CD8-positive, alpha-beta memory T cell (primary cell): Measurements from ENCODE around the gene PDLIM5. TPM values are rescaled to one million over a fixed set of nuclear protein-coding genes. Genes with fewer than 3 reads are reported as not detected.

ENCODE experiments used
- CTCF ChIA-PET: fragments of 350-600 bp; sonication (Branson Sonifier 250); formaldehyde crosslinking; loops from one replicate; lab custom pipeline; 2021; ENCODE audit warnings: antibody characterized with exemption; lab: Charles Lee
- POLR2A ChIA-PET: fragments of 350-600 bp; sonication (Branson Sonifier 250); formaldehyde crosslinking; loops from one replicate; lab custom pipeline; 2021; ENCODE audit warnings: antibody characterized with exemption; lab: Charles Lee
- DNase-seq, 5 donors: peaks; one replicate each; pipeline versions ENCODE4 v3.0.0 to v3.0.0-alpha.2; 2020 to 2022; ENCODE audit warnings: mixed read lengths in 1 of 5
- H3K27ac ChIP-seq: one replicate; pipeline ENCODE4 v1.7.0; 2013; ENCODE audit warnings: low read depth, mild to moderate bottlenecking, low read length, moderate library complexity
- H3K27me3 ChIP-seq: 2 replicates; pipeline ENCODE4 v1.7.0; 2013; ENCODE audit warnings: low read length, mild to moderate bottlenecking; ENCODE audit not compliant: insufficient read depth, poor library complexity, severe bottlenecking
- H3K36me3 ChIP-seq: 2 replicates; pipeline ENCODE4 v1.7.0; 2013; ENCODE audit warnings: mild to moderate bottlenecking, low read length, moderate library complexity; ENCODE audit not compliant: insufficient read depth
- H3K4me1 ChIP-seq: 2 replicates; pipeline ENCODE4 v1.7.0; 2013; ENCODE audit warnings: mild to moderate bottlenecking, low read length, moderate library complexity; ENCODE audit not compliant: insufficient read depth
- H3K4me3 ChIP-seq: 2 replicates; pipeline ENCODE4 v1.7.0; 2013; ENCODE audit warnings: mild to moderate bottlenecking, low read length
- H3K9me3 ChIP-seq: 2 replicates; pipeline ENCODE4 v1.7.0; 2013; ENCODE audit warnings: mild to moderate bottlenecking, low read length
- H3K27ac Mint-ChIP-seq, 8 donors: one replicate each; pipeline ENCODE4 v1.8.0; 2020 to 2021; ENCODE audit warnings: mixed read lengths in 8 of 8, mild to moderate bottlenecking in 6 of 8, inconsistent platforms in 3 of 8, moderate library complexity in 3 of 8
- H3K27me3 Mint-ChIP-seq, 2 donors: one replicate each; pipeline ENCODE4 v1.8.0; 2020 to 2021; ENCODE audit warnings: mixed read lengths in 2 of 2, mild to moderate bottlenecking in 1 of 2, moderate library complexity in 1 of 2
- H3K36me3 Mint-ChIP-seq, 3 donors: one replicate each; pipeline ENCODE4 v1.8.0; 2020 to 2021; ENCODE audit warnings: mixed read lengths in 3 of 3, inconsistent platforms in 1 of 3, mild to moderate bottlenecking in 1 of 3
- H3K4me1 Mint-ChIP-seq, 3 donors: one replicate each; pipeline ENCODE4 v1.8.0; 2020 to 2021; ENCODE audit warnings: mixed read lengths in 3 of 3, inconsistent platforms in 1 of 3, mild to moderate bottlenecking in 1 of 3
- H3K4me3 Mint-ChIP-seq, 7 donors: one replicate each; pipeline ENCODE4 v1.8.0; 2020 to 2021; ENCODE audit warnings: mixed read lengths in 7 of 7, mild to moderate bottlenecking in 6 of 7, moderate library complexity in 4 of 7, inconsistent platforms in 2 of 7
- H3K9me3 Mint-ChIP-seq, 5 donors: one replicate each; pipeline ENCODE4 v1.8.0; 2020 to 2022; ENCODE audit warnings: mixed read lengths in 5 of 5, mild to moderate bottlenecking in 3 of 5, moderate library complexity in 2 of 5, inconsistent platforms in 1 of 5
- polyA plus RNA-seq: library from polyadenylated mRNA; unstranded; fragments of 300-500 nt; fragmentation: Illumina TruSeq; gene quantifications from one replicate; pipeline ENCODE4 v1.2.3, GENCODE V29; 2021
- total RNA-seq, 2 experiments: library from RNA; stranded (reverse); gene quantifications; one replicate each; pipeline ENCODE4 v1.2.3, GENCODE V29; 2021

Gene PDLIM5
- total and polyA plus RNA-seq, 3 experiments from 2014 or later, result 27.0 to 50.2 (median 27.4) TPM

- DNase-seq, result no peak
- CTCF ChIA-PET, result no interaction called here
- H3K36me3 Mint-ChIP-seq, result peaks cover under 1 to 11% (median 8%) of the 10 kb centered on the region in 3 donors
- no peaks in the 10 kb centered on the region for H3K27me3 Mint-ChIP-seq
- no peaks in the 10 kb centered on the region for H3K4me1 Mint-ChIP-seq
- no peaks in the 10 kb centered on the region for H3K9me3 Mint-ChIP-seq
- Histone ChIP-seq H3K27me3 (no peaks in the 10 kb centered on the region), H3K4me1 (no peaks in the 10 kb centered on the region), H3K4me3 (no peak overlapping the region), H3K27ac (no peak overlapping the region), H3K36me3 (no peaks in the 10 kb centered on the region), H3K9me3 (no peaks in the 10 kb centered on the region)
- H3K4me3 Mint-ChIP-seq, result no peak overlapping the region
- POLR2A ChIA-PET, result no interaction called here
- H3K27ac Mint-ChIP-seq, result no peak overlapping the region
Measured at GRCh38 chr4:94629837-94630236, 178.1 kb downstream of the PDLIM5 start.

GRCh38 chr4:94634271-94634670 is 182.5 kb downstream of the PDLIM5 start:
- Mint-ChIP-seq H3K27me3 (no peaks in the 10 kb centered on the region), H3K27ac (no peak overlapping the region), H3K4me3 (no peak overlapping the region), H3K9me3 (no peaks in the 10 kb centered on the region), H3K4me1 (no peaks in the 10 kb centered on the region), H3K36me3 (peaks cover 6 to 11% (median 7%) of the 10 kb centered on the region in 3 donors)
- H3K4me1 ChIP-seq, result no peaks in the 10 kb centered on the region
- no peaks in the 10 kb centered on the region for H3K9me3 ChIP-seq
- no peak for DNase-seq
- H3K4me3 ChIP-seq, result no peak overlapping the region
- CTCF ChIA-PET, result no interaction called here
- POLR2A ChIA-PET, result no interaction called here
- no peak overlapping the region for H3K27ac ChIP-seq
- no peaks in the 10 kb centered on the region for H3K27me3 ChIP-seq
- no peaks in the 10 kb centered on the region for H3K36me3 ChIP-seq

GRCh38 chr4:94635177-94635576 is 183.4 kb downstream of the PDLIM5 start:
- no peak overlapping the region for H3K4me3 ChIP-seq
- POLR2A ChIA-PET, result no interaction called here
- H3K27ac ChIP-seq, result no peak overlapping the region
- DNase-seq, result no peak
- no peaks in the 10 kb centered on the region for H3K36me3 ChIP-seq
- Mint-ChIP-seq H3K36me3 (peaks cover 5 to 11% (median 6%) of the 10 kb centered on the region in 3 donors), H3K9me3 (no peaks in the 10 kb centered on the region), H3K27ac (no peak overlapping the region), H3K27me3 (no peaks in the 10 kb centered on the region), H3K4me3 (no peak overlapping the region), H3K4me1 (no peaks in the 10 kb centered on the region)
- no peaks in the 10 kb centered on the region for H3K27me3 ChIP-seq
- H3K9me3 ChIP-seq, result no peaks in the 10 kb centered on the region
- CTCF ChIA-PET, result no interaction called here
- H3K4me1 ChIP-seq, result no peaks in the 10 kb centered on the region

DNA sequence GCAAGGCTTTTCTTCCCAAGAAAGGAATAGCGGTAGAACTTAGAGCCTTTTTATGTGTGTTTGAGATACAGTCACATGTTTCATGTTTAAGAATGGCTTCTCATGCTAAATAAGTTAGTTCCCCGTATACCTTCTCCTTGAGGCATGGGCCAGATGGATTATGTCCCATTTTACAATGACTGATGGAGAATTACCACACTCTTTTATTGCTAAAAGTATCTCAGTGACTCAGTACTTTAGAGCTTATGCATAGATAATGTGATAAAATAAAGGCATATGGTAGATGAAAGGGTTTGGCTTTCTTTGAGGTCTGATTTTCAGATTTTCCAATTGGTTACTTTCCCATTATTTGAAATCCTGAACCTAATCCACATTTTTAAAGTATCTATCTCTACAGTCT is 184.3 kb downstream of the PDLIM5 start:
- peaks cover 6 to 14% (median 8%) of the 10 kb centered on the region in 3 donors for H3K36me3 Mint-ChIP-seq
- H3K27ac ChIP-seq, result no peak overlapping the region
- ChIA-PET POLR2A (no interaction called here), CTCF (no interaction called here)
- no peaks in the 10 kb centered on the region for H3K36me3 ChIP-seq
- H3K9me3 Mint-ChIP-seq, result no peaks in the 10 kb centered on the region
- no peaks in the 10 kb centered on the region for H3K9me3 ChIP-seq
- H3K4me1 Mint-ChIP-seq, result no peaks in the 10 kb centered on the region
- H3K27me3 Mint-ChIP-seq, result no peaks in the 10 kb centered on the region
- H3K4me1 ChIP-seq, result no peaks in the 10 kb centered on the region
- H3K4me3 ChIP-seq, result no peak overlapping the region
- H3K4me3 Mint-ChIP-seq, result no peak overlapping the region
- no peaks in the 10 kb centered on the region for H3K27me3 ChIP-seq
- H3K27ac Mint-ChIP-seq, result no peak overlapping the region
- DNase-seq, result no peak

DNA sequence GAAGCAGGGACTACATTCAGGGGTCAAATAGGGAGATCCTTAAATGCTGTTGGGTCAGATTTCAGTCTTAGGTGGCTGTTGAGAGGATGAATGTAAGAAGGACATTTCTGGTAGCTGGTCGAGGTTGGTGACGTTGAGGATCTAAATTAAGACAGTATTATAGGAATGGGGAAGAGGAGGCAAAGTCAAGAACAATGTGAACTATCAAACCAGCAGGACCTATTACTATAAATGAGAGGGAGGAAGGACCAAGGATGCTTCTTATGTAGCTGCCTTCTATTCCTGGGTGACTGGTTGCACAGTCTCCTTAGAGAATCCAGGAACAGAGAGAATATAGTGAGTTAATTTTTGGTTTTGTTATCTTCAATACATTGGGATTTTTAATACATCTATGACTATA is 187.6 kb downstream of the PDLIM5 start:
- H3K4me3 Mint-ChIP-seq, result no peak overlapping the region
- no peak overlapping the region for H3K4me3 ChIP-seq
- no peaks in the 10 kb centered on the region for H3K27me3 Mint-ChIP-seq
- no peaks in the 10 kb centered on the region for H3K36me3 ChIP-seq
- H3K4me1 ChIP-seq, result no peaks in the 10 kb centered on the region
- H3K9me3 Mint-ChIP-seq, result no peaks in the 10 kb centered on the region
- no peaks in the 10 kb centered on the region for H3K27me3 ChIP-seq
- POLR2A ChIA-PET, result no interaction called here
- no peaks in the 10 kb centered on the region for H3K4me1 Mint-ChIP-seq
- peak overlapping the region in 1 of 8 donors; percentile 1 for H3K27ac Mint-ChIP-seq
- no peak overlapping the region for H3K27ac ChIP-seq
- H3K9me3 ChIP-seq, result no peaks in the 10 kb centered on the region
- H3K36me3 Mint-ChIP-seq, result peaks cover 6 to 31% (median 14%) of the 10 kb centered on the region in 3 donors
- DNase-seq, result no peak
- CTCF ChIA-PET, result no interaction called here

GRCh38 chr4:94640151-94640550 is 188.4 kb downstream of the PDLIM5 start:
- Histone ChIP-seq H3K27me3 (no peaks in the 10 kb centered on the region), H3K27ac (no peak overlapping the region), H3K4me1 (no peaks in the 10 kb centered on the region), H3K9me3 (no peaks in the 10 kb centered on the region), H3K4me3 (no peak overlapping the region), H3K36me3 (no peaks in the 10 kb centered on the region)
- H3K9me3 Mint-ChIP-seq, result no peaks in the 10 kb centered on the region
- H3K27ac Mint-ChIP-seq, result no peak overlapping the region
- ChIA-PET CTCF (no interaction called here), POLR2A (no interaction called here)
- no peak overlapping the region for H3K4me3 Mint-ChIP-seq
- no peaks in the 10 kb centered on the region for H3K4me1 Mint-ChIP-seq
- DNase-seq, result no peak
- H3K27me3 Mint-ChIP-seq, result no peaks in the 10 kb centered on the region
- H3K36me3 Mint-ChIP-seq, result peaks cover 6 to 34% (median 14%) of the 10 kb centered on the region in 3 donors

DNA sequence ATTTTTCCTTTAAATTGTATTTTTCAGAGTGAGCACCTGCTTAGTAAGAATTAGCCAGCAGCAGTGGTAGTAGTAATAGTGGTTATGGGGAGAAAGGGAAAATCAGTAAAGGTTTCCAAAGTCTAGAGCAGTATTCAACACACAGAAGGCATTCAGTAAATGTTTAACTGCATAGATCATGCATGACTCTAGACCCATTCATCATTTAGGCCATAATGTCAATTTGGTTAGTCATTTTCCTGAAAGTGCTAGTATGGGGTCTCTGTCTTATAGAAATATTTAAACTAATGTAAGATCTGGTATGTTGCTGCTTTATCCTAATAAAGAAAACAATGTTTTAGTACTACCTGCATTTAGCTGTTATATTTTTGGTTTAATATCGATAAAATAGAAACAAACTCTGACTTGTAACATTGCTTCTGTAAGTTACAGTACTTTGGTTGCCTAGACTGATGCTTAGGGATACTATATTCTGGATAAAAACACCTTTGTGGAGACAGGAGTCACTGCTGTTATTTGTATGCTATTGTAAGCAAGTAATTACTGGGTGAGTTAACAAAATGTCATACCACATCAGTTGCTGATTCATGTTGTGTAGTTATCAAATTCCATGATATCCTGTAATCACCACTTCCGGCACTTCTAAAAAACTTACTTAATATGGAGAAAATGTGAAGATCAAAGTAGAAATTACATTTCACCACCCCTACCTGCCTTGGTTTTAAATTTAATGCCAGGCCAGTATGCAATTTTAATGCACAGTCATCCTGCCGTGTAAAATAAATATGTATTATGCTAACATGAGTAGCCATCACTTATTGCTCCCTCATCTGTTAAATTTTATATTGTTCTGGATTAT is 190.2 kb downstream of the PDLIM5 start:
- POLR2A ChIA-PET, result no interaction called here

GRCh38 chr4:94642561-94642866 is 190.8 kb downstream of the PDLIM5 start:
- H3K4me3 Mint-ChIP-seq, result no peak overlapping the region
- Histone ChIP-seq H3K4me3 (no peak overlapping the region), H3K36me3 (no peaks in the 10 kb centered on the region), H3K27ac (no peak overlapping the region), H3K4me1 (no peaks in the 10 kb centered on the region), H3K27me3 (no peaks in the 10 kb centered on the region), H3K9me3 (no peaks in the 10 kb centered on the region)
- H3K27me3 Mint-ChIP-seq, result no peaks in the 10 kb centered on the region
- no peaks in the 10 kb centered on the region for H3K9me3 Mint-ChIP-seq
- ChIA-PET POLR2A (no interaction called here), CTCF (no interaction called here)
- H3K36me3 Mint-ChIP-seq, result peaks cover 15 to 46% (median 20%) of the 10 kb centered on the region in 3 donors
- H3K4me1 Mint-ChIP-seq, result no peaks in the 10 kb centered on the region
- no peak overlapping the region for H3K27ac Mint-ChIP-seq
- DNase-seq, result no peak

More for the DNA sequence above, 190.2 kb downstream of the PDLIM5 start:
- Mint-ChIP-seq H3K36me3 (peaks cover 14 to 46% (median 20%) of the 10 kb centered on the region in 3 donors), H3K9me3 (no peaks in the 10 kb centered on the region), H3K27me3 (no peaks in the 10 kb centered on the region), H3K27ac (peak overlapping the region in 1 of 8 donors; percentile 10), H3K4me3 (no peak overlapping the region), H3K4me1 (no peaks in the 10 kb centered on the region)
- Histone ChIP-seq H3K4me3 (no peak overlapping the region), H3K9me3 (no peaks in the 10 kb centered on the region), H3K36me3 (no peaks in the 10 kb centered on the region), H3K27ac (no peak overlapping the region), H3K4me1 (no peaks in the 10 kb centered on the region), H3K27me3 (no peaks in the 10 kb centered on the region)
- no peak for DNase-seq
- CTCF ChIA-PET, result no interaction called here
